GM08714 (cell line): ENCODE measurements around the gene MRPS7.

Experiments used
- H3K4me3 ChIP-seq: fragments of 200-500 bp; sonication (Bioruptor generic); 2 replicates; pipeline ENCODE4 v1.5.1; 2014; ENCODE audit warnings: mild to moderate bottlenecking, low read length, inconsistent platforms
- ZNF274 ChIP-seq: IDR thresholded peaks from 2 replicates; pipeline ENCODE4 v1.6.1; 2012; ENCODE audit warnings: mild to moderate bottlenecking, low read depth, low read length

MRPS7 gene

DNA sequence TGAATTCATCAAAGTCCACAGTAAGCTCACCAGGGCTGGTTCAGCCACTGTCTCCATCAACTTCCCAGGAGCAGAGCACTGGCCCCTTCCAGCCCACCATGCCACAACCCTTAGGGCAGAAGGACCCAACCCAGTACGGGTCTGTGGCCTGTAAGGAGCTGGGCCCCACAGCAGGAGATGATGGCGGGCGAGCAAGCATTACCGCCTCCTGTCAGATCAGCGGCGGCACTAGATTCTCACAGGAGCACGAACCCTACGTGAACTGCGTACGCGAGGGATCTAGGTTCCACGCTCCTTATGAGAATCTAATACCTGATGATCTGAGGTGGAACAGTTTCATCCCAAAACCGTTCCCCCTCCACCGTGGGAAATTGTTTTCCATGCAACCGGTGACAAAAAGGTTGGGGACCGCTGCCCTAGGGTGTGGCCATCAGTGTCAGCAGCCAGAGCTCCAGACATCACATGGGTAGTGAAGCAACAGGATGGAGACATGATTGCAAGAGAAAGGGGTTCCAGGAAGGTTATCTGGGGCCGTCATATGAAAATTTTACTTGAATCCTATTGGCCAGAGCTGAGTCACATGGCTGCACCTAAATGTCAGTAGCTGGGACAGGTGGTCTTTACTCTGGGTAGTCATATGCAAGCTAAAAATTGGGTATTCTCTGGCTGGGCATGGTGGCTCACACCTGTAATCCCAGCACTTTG lies 40.0 kb downstream of the MRPS7 start:
- no peak for TF ChIP-seq ZNF274
- no peak overlapping the region for H3K4me3 ChIP-seq

DNA sequence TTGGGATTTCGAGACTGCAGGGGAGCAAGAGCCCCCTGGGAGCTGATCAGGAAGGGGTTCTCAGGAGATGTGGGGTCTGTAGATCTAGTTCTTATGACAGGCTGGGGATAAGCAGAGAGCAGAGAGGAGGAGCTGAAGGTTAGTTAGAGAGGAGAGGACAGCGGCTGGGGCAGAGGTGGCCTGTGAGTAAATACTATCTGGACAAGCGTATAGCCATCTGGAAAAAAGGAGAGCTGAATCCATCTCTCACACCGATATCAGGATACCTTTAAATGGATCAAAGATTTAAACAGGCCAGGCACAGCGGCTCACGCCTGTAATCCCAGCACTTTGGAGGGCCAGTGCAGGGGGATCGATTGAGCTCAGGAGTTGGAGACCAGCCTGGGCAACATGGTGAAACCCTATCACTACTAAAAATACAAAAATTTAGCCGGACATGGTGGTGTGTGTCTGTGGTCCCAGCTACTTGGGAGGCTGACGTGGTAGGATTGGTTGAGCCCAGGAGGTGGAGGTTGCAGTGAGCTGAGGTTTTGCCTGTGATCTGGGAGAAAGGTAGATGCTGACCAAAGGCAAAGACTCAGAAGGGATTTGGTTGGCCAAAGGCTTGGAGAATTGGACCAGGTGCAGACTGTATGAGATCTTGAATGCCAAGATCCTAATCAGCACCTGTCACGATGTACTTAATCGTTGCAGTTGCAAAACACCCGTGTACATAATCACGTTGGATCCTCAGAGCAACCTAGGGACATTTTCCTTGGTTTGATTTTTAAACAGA lies 46.5 kb downstream of the MRPS7 start:
- H3K4me3 ChIP-seq, result no peak overlapping the region
- no peak for TF ChIP-seq ZNF274

DNA sequence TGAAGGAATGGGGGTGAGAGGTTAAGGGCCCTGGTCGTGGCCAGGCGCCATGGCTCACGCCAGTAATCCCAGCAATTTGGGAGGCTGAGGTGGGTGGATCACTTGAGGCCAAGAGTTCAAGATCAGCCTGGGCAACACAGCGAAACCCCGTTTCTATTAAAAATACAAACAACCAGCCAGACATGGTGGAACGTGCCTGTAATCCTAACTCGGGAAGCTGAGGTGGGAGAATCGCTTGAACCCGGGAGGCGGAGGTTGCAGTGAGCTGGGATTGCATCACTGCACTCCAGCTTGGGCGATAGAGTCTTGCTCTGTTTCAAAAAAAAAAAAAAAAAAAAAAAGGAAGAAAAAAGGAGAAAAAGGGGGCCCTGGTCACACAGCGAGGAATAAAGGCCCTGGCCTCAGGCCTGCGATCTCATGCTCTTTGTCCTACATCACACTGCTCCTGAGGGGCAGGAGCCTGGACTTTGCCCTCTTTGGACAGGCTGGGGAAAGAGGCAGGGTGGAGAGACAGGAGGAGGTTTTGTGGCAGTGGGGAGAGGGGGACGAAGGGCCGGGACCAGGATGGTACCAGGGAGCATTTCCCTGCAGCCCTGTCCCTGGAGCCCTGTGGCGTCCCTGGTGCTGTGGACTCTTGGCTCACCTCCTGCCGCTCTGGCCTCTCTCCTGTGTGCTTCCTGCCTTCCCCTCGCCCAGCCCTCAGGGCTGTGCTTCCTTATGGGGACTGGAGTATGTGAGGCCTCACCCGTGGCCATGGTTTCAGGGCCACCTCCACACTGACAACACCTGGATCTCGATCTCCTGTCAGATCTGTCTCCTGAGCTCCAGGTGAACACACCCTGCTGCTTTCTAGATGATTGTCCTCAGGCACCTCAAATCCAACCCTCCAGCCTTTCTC lies 47.3 kb downstream of the MRPS7 start:
- no peak overlapping the region for H3K4me3 ChIP-seq
- TF ChIP-seq ZNF274, result no peak

DNA sequence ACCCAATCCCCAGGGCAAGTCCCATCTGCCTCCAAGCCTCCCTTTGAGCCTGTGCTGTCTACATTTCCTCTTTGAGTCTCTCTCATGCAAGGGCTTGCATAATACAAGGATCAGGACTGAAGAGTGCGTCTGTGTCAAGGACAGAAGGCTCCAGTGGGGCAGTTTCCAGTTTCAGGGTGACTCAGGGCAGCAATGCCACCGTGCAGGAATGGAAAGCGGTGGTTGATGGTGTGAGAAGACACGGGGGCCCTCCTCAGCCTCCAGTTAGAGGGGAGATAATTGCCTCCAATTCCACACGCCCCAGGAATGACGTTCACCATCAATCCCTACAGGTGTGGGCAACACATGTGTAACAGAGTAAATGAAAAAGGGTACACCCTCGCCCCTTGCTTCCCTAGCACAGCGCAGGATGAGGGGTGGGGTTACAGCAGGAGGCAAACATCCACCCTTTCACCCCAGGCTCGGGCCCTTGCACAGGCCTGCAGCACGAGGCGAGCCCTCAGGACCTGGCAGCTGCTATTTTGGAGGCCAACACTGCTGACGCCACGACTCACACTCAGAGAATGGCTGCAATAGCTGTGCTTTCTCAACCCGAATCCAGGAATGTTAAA lies 52.4 kb downstream of the MRPS7 start:
- no peak for TF ChIP-seq ZNF274
- H3K4me3 ChIP-seq, result no peak overlapping the region

DNA sequence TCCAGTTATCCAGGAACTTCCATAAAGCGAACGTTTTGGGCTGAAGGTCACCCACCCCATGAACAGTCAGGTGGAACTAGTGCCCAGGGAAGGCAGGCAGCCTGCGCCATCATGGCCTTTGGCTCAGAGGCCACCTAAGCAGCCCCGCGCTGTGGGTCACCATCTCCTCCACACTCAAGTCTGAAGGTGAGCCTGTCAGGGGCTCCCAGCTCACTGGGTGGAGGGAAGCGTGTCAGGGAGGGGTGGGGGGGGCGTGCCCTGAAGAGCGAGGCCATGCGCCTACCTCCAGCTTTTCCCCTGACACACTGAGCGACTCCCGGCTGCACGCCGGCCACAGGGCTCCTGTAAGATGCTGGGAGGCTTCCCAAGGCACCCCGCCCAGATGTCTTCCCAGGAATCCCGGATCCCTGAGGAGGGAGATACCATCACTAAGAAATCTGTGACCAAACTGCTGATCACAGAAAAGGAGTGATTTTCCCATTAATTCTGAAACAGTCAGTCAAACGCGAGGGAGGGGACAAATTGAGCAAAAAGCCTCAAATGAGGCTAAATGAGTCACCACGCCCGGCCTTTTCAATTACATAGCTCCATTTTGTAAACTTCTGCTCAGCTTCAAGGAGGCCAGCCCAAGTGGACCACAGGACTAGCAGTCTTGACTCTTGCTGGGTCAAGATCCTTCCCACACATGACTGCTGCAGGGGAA lies 54.0 kb downstream of the MRPS7 start:
- H3K4me3 ChIP-seq, result no peak overlapping the region
- TF ChIP-seq ZNF274, result no peak
